T-cell (primary cell): ENCODE results near the gene SHROOM3. TPM values are rescaled to one million over a fixed set of nuclear protein-coding genes. Genes with fewer than 3 reads are reported as not detected.

Experiments used
- ATAC-seq, 4 experiments: fragments of 200-7000 bp in 3 of 4; fragments of 150-1000 bp in 1 of 4; cut with Tn5 transposase; replicated peaks in 1 of 4; 1 replicate in 3 of 4; 2 replicates in 1 of 4; pipeline ENCODE4 v1.10.0; 2021; ENCODE audit warnings: moderate library complexity in 3 of 4, mild to moderate bottlenecking in 2 of 4, moderate number of reproducible peaks in 1 of 4
- CTCF ChIA-PET, 2 donors: fragments of 300-600 bp; sonication (Branson Sonifier 250); formaldehyde crosslinking; loops; one replicate each; lab custom pipeline; 2022; ENCODE audit warnings: antibody characterized with exemption in 2 of 2; lab: Charles Lee
- POLR2A ChIA-PET, 2 donors: fragments of 300-600 bp; sonication (Branson Sonifier 250); formaldehyde crosslinking; loops; one replicate each; lab custom pipeline; 2022; ENCODE audit warnings: antibody characterized with exemption in 2 of 2; lab: Charles Lee
- DNase-seq, 35 experiments: peaks; one replicate each; pipeline versions ENCODE4 v3.0.0 to v3.0.0-alpha.2; 2013 to 2023
- H3K27ac ChIP-seq: one replicate; pipeline ENCODE4 v1.5.1; 2013; ENCODE audit warnings: low read length
- H3K27me3 ChIP-seq, 2 experiments: replicated peaks in 1 of 2; 1 replicate in 1 of 2; 2 replicates in 1 of 2; pipeline versions ENCODE4 v1.6.1 to v1.7.0; 2013; ENCODE audit warnings: low read length in 1 of 2, mixed read lengths in 1 of 2; ENCODE audit not compliant: control insufficient read depth in 2 of 2, insufficient read depth in 2 of 2; ENCODE audit errors: extremely low read depth in 1 of 2
- H3K36me3 ChIP-seq, 2 donors: 1 replicate in 1 of 2; 2 replicates in 1 of 2; pipeline versions ENCODE4 v1.6.1 to v1.7.0; 2013; ENCODE audit warnings: low read length in 1 of 2; ENCODE audit not compliant: control insufficient read depth in 2 of 2, insufficient read depth in 1 of 2; ENCODE audit errors: extremely low read depth in 1 of 2
- H3K4me1 ChIP-seq, 2 experiments: 1 replicate in 1 of 2; 2 replicates in 1 of 2; pipeline versions ENCODE4 v1.6.1 to v1.7.0; 2013; ENCODE audit warnings: low read length in 2 of 2, mixed read lengths in 1 of 2; ENCODE audit not compliant: insufficient read depth in 2 of 2, control insufficient read depth in 1 of 2; ENCODE audit errors: extremely low read depth in 1 of 2
- H3K4me3 ChIP-seq, 2 donors: 1 replicate in 1 of 2; 2 replicates in 1 of 2; pipeline versions ENCODE4 v1.5.1 to v1.7.0; 2013; ENCODE audit warnings: mild to moderate bottlenecking in 2 of 2, low read length in 1 of 2, moderate library complexity in 1 of 2; ENCODE audit not compliant: control insufficient read depth in 1 of 2; ENCODE audit errors: extremely low read depth in 1 of 2
- H3K9me3 ChIP-seq: 2 replicates; pipeline ENCODE4 v1.7.0; 2013
- H3K27ac Mint-ChIP-seq, 2 donors: one replicate each; pipeline ENCODE4 v1.8.0; 2020 to 2021; ENCODE audit warnings: mild to moderate bottlenecking in 2 of 2, mixed read lengths in 2 of 2
- H3K27me3 Mint-ChIP-seq, 2 donors: one replicate each; pipeline ENCODE4 v1.8.0; 2021 to 2022; ENCODE audit warnings: mixed read lengths in 2 of 2
- H3K36me3 Mint-ChIP-seq: one replicate; pipeline ENCODE4 v1.8.0; 2021; ENCODE audit warnings: mixed read lengths
- H3K4me1 Mint-ChIP-seq, 3 donors: one replicate each; pipeline ENCODE4 v1.8.0; 2020 to 2022; ENCODE audit warnings: mixed read lengths in 3 of 3, mild to moderate bottlenecking in 1 of 3
- H3K4me3 Mint-ChIP-seq, 3 donors: one replicate each; pipeline ENCODE4 v1.8.0; 2020 to 2022; ENCODE audit warnings: mild to moderate bottlenecking in 3 of 3, mixed read lengths in 3 of 3, moderate library complexity in 3 of 3
- H3K9me3 Mint-ChIP-seq, 3 donors: one replicate each; pipeline ENCODE4 v1.8.0; 2020 to 2022; ENCODE audit warnings: mixed read lengths in 3 of 3
- WGBS: methylation state at CpG from one replicate; pipeline ENCODE4 v1.1.5; 2013; ENCODE audit warnings: missing lambda C conversion rate; ENCODE audit not compliant: insufficient coverage; 5-methylcytosine and 5-hydroxymethylcytosine counted together
- total RNA-seq, 35 experiments: library from RNA in 6 of 35; stranded (reverse) in 6 of 35; fragments of 120-200 nt in 1 of 35; gene quantifications; one replicate each; pipeline versions ENCODE4 v1.2.1 to v1.2.4 and lab custom pipeline; 2013 to 2026

Gene SHROOM3
- total RNA-seq, 5 donors from 2014 or later (not counting 1 experiment from before 2014, with no cell fraction given): 0.22 to 1.1 (median 0.33) TPM; not detected in 2

- WGBS: 47% methylated on average over 2 of the region's 13 CpGs
- peak overlapping the region in 1 of 2 donors; percentile 60 for H3K4me3 ChIP-seq
- H3K36me3 Mint-ChIP-seq: no peaks in the 10 kb centered on the region
- ChIA-PET CTCF (interaction anchor here in 1 of 2 donors (0.6 kb wide), 1 partner anchor 566 kb away, joined by 3 read pairs; no protein-coding TSS in a partner anchor), POLR2A (no interaction called here)
- no peaks in the 10 kb centered on the region for H3K36me3 ChIP-seq
- ATAC-seq: peak in 1 of 4 experiments; percentile 52
- DNase-seq: peak in 1 of 35 experiments; percentile 10
- no peak overlapping the region for H3K27ac Mint-ChIP-seq
- H3K27ac ChIP-seq: no peak overlapping the region
- peaks cover 13 to 27% of the 10 kb centered on the region in 2 experiments for H3K27me3 ChIP-seq
- peaks cover 18 to 22% (median 18%) of the 10 kb centered on the region in 3 donors for H3K4me1 Mint-ChIP-seq
- peaks cover 58 to 72% of the 10 kb centered on the region in 2 donors for H3K27me3 Mint-ChIP-seq
- H3K4me1 ChIP-seq: peaks cover 5 to 14% of the 10 kb centered on the region in 2 experiments
- peak overlapping the region; percentile 60 to 80 (median 68) for H3K4me3 Mint-ChIP-seq
- no peaks in the 10 kb centered on the region for H3K9me3 Mint-ChIP-seq
- H3K9me3 ChIP-seq: no peaks in the 10 kb centered on the region
These were observed 253.7 kb downstream of the SHROOM3 start for GRCh38 chr4:76688619-76689144.

- H3K4me1 ChIP-seq: peaks cover 5 to 14% of the 10 kb centered on the region in 2 experiments
- no peak overlapping the region for H3K27ac ChIP-seq
- no peak overlapping the region for H3K27ac Mint-ChIP-seq
- CTCF ChIA-PET: interaction anchor here in 1 of 2 donors (0.6 kb wide), 1 partner anchor 356 kb away, joined by 6 read pairs; no protein-coding TSS in a partner anchor
- H3K9me3 ChIP-seq: no peaks in the 10 kb centered on the region
- no peaks in the 10 kb centered on the region for H3K36me3 Mint-ChIP-seq
- POLR2A ChIA-PET: no interaction called here
- H3K4me3 ChIP-seq: peak overlapping the region in 1 of 2 donors; percentile 60
- H3K9me3 Mint-ChIP-seq: no peaks in the 10 kb centered on the region
- no peaks in the 10 kb centered on the region for H3K36me3 ChIP-seq
- peaks cover 18 to 22% (median 18%) of the 10 kb centered on the region in 3 donors for H3K4me1 Mint-ChIP-seq
- peak; percentile 55 to 70 (median 63) for ATAC-seq
- H3K27me3 Mint-ChIP-seq: peaks cover 59 to 73% of the 10 kb centered on the region in 2 donors
- peak in 10 of 35 experiments; percentile 0 to 15 (median 5) for DNase-seq
- WGBS: 3% methylated on average over 84 of the region's 87 CpGs
- peaks cover 13 to 27% of the 10 kb centered on the region in 2 experiments for H3K27me3 ChIP-seq
- H3K4me3 Mint-ChIP-seq: peak overlapping the region; percentile 60 to 80 (median 68)
These were observed 254.3 kb downstream of the SHROOM3 start for GRCh38 chr4:76689145-76689817.

- ChIA-PET POLR2A (no interaction called here), CTCF (interaction anchor here in 1 of 2 donors (0.5 kb wide), 1 partner anchor 931 kb away, joined by 5 read pairs; no protein-coding TSS in a partner anchor)
- H3K9me3 ChIP-seq: no peaks in the 10 kb centered on the region
- no peak overlapping the region for H3K27ac ChIP-seq
- Mint-ChIP-seq H3K9me3 (no peaks in the 10 kb centered on the region), H3K4me3 (peak overlapping the region; percentile 54 to 80 (median 69)), H3K36me3 (no peaks in the 10 kb centered on the region), H3K4me1 (peaks cover 18 to 22% (median 18%) of the 10 kb centered on the region in 3 donors), H3K27ac (no peak overlapping the region), H3K27me3 (peaks cover 65 to 76% of the 10 kb centered on the region in 2 donors)
- no peaks in the 10 kb centered on the region for H3K36me3 ChIP-seq
- DNase-seq: no peak
- H3K27me3 ChIP-seq: peaks cover 13 to 27% of the 10 kb centered on the region in 2 experiments
- peaks cover 5 to 14% of the 10 kb centered on the region in 2 experiments for H3K4me1 ChIP-seq
- peak overlapping the region in 1 of 2 donors; percentile 60 for H3K4me3 ChIP-seq
- no peak for ATAC-seq
- no CpG with 5 or more reads among the region's 12 CpGs for WGBS
These were observed 255.2 kb downstream of the SHROOM3 start for GRCh38 chr4:76690011-76690905.

GRCh38 chr4:76690906-76691275, 255.9 kb downstream of the SHROOM3 start:
- no peaks in the 10 kb centered on the region for H3K36me3 ChIP-seq
- ATAC-seq: no peak
- WGBS: no CpG with 5 or more reads among the region's 1 CpG
- peaks cover 13 to 27% of the 10 kb centered on the region in 2 experiments for H3K27me3 ChIP-seq
- H3K4me3 ChIP-seq: no peak overlapping the region
- Mint-ChIP-seq H3K4me3 (no peak overlapping the region), H3K9me3 (no peaks in the 10 kb centered on the region), H3K27me3 (peaks cover 70 to 81% of the 10 kb centered on the region in 2 donors), H3K36me3 (no peaks in the 10 kb centered on the region), H3K27ac (no peak overlapping the region), H3K4me1 (peaks cover 18 to 22% (median 18%) of the 10 kb centered on the region in 3 donors)
- POLR2A ChIA-PET: no interaction called here
- no peak overlapping the region for H3K27ac ChIP-seq
- no peak for DNase-seq
- no peaks in the 10 kb centered on the region for H3K9me3 ChIP-seq
- peaks cover 5 to 14% of the 10 kb centered on the region in 2 experiments for H3K4me1 ChIP-seq
- CTCF ChIA-PET: interaction anchor here in 1 of 2 donors (0.5 kb wide), 1 partner anchor 930 kb away, joined by 5 read pairs; no protein-coding TSS in a partner anchor

- CTCF ChIA-PET: no interaction called here
- Mint-ChIP-seq H3K4me1 (peaks cover 18 to 22% (median 18%) of the 10 kb centered on the region in 3 donors), H3K4me3 (no peak overlapping the region), H3K36me3 (no peaks in the 10 kb centered on the region), H3K27me3 (peaks cover 79 to 86% of the 10 kb centered on the region in 2 donors), H3K27ac (no peak overlapping the region), H3K9me3 (no peaks in the 10 kb centered on the region)
- ATAC-seq (no peak), DNase-seq (no peak)
- Histone ChIP-seq H3K27ac (no peak overlapping the region), H3K9me3 (no peaks in the 10 kb centered on the region), H3K4me3 (no peak overlapping the region), H3K36me3 (no peaks in the 10 kb centered on the region), H3K27me3 (peaks cover 13 to 32% of the 10 kb centered on the region in 2 experiments), H3K4me1 (peaks cover 5 to 14% of the 10 kb centered on the region in 2 experiments)
- WGBS: 80% methylated on average over 1 of the region's 5 CpGs
- POLR2A ChIA-PET: no interaction called here
These were observed 257.0 kb downstream of the SHROOM3 start for GRCh38 chr4:76691807-76692582.
